ENCODE measurements around the gene VEZF1.

Gene VEZF1

DNA sequence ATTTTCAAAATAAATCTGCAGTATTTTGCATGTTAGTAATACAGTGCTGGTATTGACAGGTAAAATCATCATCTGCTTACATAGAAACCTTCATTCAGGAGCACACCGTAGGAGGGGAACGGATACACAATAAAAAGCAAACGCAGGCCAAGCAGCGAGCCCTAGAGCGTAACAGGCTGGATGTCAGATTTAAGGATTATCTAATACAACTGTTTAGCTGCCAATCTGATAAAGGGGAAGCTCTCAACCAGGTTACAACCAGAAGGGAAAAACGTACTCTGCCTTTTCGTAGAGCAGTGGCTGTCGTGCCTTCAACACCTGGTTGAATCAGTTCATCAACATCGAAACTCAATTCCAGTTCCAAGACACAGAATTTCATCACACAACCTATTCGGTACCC, 16.5 kb downstream of the VEZF1 start:
- TF ChIP-seq SPI1 (IDR thresholded peaks at IDR 0.05; ENCODE audit: borderline replicate concordance, low read depth) (no peak), GABPA (IDR thresholded peaks at IDR 0.05; ENCODE audit: low read depth) (no peak), REST (IDR thresholded peaks at IDR 0.05; ENCODE audit: insufficient replicate concordance, low read depth) (no peak), POLR2AphosphoS5 (IDR thresholded peaks at IDR 0.05; ENCODE audit: low read depth) (no peak)
- TF ChIP-seq, protein P1, sequence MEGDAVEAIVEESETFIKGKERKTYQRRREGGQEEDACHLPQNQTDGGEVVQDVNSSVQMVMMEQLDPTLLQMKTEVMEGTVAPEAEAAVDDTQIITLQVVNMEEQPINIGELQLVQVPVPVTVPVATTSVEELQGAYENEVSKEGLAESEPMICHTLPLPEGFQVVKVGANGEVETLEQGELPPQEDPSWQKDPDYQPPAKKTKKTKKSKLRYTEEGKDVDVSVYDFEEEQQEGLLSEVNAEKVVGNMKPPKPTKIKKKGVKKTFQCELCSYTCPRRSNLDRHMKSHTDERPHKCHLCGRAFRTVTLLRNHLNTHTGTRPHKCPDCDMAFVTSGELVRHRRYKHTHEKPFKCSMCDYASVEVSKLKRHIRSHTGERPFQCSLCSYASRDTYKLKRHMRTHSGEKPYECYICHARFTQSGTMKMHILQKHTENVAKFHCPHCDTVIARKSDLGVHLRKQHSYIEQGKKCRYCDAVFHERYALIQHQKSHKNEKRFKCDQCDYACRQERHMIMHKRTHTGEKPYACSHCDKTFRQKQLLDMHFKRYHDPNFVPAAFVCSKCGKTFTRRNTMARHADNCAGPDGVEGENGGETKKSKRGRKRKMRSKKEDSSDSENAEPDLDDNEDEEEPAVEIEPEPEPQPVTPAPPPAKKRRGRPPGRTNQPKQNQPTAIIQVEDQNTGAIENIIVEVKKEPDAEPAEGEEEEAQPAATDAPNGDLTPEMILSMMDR (IDR thresholded peaks at IDR 0.05; ENCODE audit: insufficient read depth, low read length): no peak

GRCh38 chr17:57970710-57971109, 17.3 kb downstream of the VEZF1 start:
- H3K4me3 ChIP-seq (replicated peaks; ENCODE audit: insufficient read depth, low read length): no peak overlapping the region
- no peak overlapping the region for H3K27ac ChIP-seq (replicated peaks)
- DNase-seq (ENCODE audit: low read depth in 1 of 2, low spot score in 1 of 2): no peak
- TF ChIP-seq SPI1 (IDR thresholded peaks at IDR 0.05; ENCODE audit: borderline replicate concordance, low read depth): no peak
- no peak for TF ChIP-seq GABPA (IDR thresholded peaks at IDR 0.05; ENCODE audit: low read depth)
- TF ChIP-seq, protein P1 (IDR thresholded peaks at IDR 0.05; ENCODE audit: insufficient read depth, low read length): no peak
- no peak for TF ChIP-seq POLR2AphosphoS5 (IDR thresholded peaks at IDR 0.05; ENCODE audit: low read depth)
- TF ChIP-seq REST (IDR thresholded peaks at IDR 0.05; ENCODE audit: insufficient replicate concordance, low read depth): no peak
- H3K27me3 ChIP-seq (ENCODE audit: insufficient read depth, poor library complexity, severe bottlenecking): no peaks in the 10 kb centered on the region

More for the DNA sequence above, 16.5 kb downstream of the VEZF1 start:
- Histone ChIP-seq H3K27ac (replicated peaks) (no peak overlapping the region), H3K27me3 (ENCODE audit: insufficient read depth, poor library complexity, severe bottlenecking) (no peaks in the 10 kb centered on the region), H3K4me3 (replicated peaks; ENCODE audit: insufficient read depth, low read length) (no peak overlapping the region)
- no peak for DNase-seq (ENCODE audit: low read depth in 1 of 2, low spot score in 1 of 2)

DNA sequence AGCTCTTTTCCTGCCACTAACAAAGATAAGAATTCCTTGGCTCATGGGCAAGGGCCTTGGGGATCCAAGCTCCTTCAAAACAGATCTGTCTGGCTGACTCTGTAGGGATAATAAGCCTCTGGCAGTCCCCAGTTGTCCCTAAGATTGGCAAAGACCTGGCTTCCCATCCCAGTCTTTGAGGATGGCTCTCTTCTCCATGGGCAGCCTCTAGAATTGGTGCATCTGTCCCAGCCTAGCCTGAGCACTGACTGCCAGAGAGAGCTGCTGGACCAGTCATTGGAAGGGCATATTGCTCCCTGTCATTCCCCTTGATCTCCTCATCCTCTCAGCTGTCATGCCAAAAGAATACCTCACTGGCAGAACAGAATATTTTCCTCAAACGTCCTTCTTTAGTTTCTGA, 19.6 kb downstream of the VEZF1 start:
- no peak for DNase-seq (ENCODE audit: low read depth in 1 of 2, low spot score in 1 of 2)
- no peak overlapping the region for H3K4me3 ChIP-seq (replicated peaks; ENCODE audit: insufficient read depth, low read length)
- no peak overlapping the region for H3K27ac ChIP-seq (replicated peaks)
- H3K27me3 ChIP-seq (ENCODE audit: insufficient read depth, poor library complexity, severe bottlenecking): no peaks in the 10 kb centered on the region
- TF ChIP-seq POLR2AphosphoS5 (IDR thresholded peaks at IDR 0.05; ENCODE audit: low read depth) (no peak), REST (IDR thresholded peaks at IDR 0.05; ENCODE audit: insufficient replicate concordance, low read depth) (no peak), GABPA (IDR thresholded peaks at IDR 0.05; ENCODE audit: low read depth) (no peak), SPI1 (IDR thresholded peaks at IDR 0.05; ENCODE audit: borderline replicate concordance, low read depth) (no peak)
- TF ChIP-seq, protein P1 (IDR thresholded peaks at IDR 0.05; ENCODE audit: insufficient read depth, low read length): no peak
